GM12874 (cell line): ENCODE data around the gene GCA.

Source experiments
- TF ChIP-seq, protein P1 (sequence below): IDR thresholded peaks from 2 replicates; pipeline ENCODE4 v1.5.1; 2011; ENCODE audit warnings: low read depth, mild to moderate bottlenecking, control low read depth, low read length, moderate library complexity; ENCODE audit not compliant: insufficient read depth

The GCA gene

DNA sequence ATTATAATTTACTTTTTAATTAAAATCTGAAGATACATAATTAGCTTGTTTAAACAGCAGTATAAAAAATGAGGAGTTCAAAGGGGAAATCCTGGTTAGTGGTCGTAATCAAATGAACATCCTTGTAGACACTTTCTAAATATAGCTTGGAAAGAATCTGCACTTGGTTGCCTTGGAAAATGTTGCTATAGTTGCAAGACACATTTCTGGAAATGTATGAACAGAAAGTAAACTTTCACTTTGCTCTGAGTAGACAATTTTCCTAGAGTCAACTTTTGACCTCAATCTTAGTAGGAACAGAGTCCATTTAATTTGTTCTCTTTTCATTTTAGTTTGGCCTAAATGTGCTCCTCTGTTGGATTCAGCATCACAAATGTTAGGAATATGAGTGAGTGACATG lies 38.3 kb downstream of the GCA start:
- TF ChIP-seq, protein P1, sequence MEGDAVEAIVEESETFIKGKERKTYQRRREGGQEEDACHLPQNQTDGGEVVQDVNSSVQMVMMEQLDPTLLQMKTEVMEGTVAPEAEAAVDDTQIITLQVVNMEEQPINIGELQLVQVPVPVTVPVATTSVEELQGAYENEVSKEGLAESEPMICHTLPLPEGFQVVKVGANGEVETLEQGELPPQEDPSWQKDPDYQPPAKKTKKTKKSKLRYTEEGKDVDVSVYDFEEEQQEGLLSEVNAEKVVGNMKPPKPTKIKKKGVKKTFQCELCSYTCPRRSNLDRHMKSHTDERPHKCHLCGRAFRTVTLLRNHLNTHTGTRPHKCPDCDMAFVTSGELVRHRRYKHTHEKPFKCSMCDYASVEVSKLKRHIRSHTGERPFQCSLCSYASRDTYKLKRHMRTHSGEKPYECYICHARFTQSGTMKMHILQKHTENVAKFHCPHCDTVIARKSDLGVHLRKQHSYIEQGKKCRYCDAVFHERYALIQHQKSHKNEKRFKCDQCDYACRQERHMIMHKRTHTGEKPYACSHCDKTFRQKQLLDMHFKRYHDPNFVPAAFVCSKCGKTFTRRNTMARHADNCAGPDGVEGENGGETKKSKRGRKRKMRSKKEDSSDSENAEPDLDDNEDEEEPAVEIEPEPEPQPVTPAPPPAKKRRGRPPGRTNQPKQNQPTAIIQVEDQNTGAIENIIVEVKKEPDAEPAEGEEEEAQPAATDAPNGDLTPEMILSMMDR = no peak

DNA sequence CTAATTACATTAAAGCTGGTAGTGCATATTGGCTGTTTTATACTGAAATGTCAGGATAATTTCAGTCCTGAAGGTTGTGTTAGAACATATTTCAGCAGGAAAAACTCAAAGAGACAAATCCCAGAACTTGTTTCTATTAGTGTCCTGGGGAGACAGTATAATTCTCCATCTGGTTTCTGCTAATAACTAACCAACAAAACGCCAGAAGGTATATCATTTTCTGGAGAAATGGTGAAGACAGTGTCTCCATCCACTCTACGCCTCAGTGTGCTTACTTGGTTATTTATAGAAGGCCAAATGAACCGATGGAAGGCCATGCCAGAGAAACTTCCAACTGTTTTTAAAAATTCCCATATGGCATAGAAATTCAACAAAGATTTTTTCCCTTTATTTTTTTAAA lies 41.6 kb downstream of the GCA start:
- TF ChIP-seq, protein P1 = no peak

DNA sequence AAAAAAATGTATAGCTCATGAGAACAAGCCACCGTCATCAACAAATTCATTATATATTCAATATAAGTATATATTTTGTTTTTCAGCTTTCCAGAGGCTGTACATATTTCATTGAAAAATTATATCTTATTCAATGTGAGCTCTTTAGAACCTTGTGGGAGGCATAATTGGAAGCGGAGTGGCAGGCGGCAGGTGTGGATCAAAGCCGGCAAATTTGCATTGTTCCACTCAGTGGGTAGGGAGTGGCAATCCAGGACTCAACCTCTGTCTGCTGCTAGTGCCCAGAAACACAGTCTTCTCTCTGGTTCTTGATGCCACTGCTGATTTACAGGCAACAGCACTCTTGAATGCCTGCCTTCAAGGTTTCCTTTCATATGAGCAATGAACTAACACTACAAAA lies 46.9 kb downstream of the GCA start:
- TF ChIP-seq, protein P1 = no peak

DNA sequence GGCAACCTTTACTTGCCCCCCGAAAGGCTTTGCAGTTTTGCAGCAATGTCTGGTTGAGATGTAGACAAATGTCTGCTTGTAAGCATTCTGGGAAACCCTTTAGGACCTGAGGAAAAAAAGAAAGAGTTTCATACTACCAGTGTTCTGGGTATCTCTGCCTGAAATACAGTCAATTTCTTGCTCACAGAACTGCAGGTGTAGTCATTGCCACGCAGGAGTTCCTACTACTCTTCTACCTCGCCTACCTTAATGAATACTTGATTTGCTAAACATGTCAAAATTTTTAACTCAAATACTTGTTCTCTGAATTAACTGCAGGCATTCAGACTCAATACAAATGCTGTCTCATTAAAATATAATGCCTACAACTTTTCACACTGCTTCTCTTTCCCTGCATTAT lies 56.4 kb downstream of the GCA start:
- TF ChIP-seq, protein P1 = no peak

DNA sequence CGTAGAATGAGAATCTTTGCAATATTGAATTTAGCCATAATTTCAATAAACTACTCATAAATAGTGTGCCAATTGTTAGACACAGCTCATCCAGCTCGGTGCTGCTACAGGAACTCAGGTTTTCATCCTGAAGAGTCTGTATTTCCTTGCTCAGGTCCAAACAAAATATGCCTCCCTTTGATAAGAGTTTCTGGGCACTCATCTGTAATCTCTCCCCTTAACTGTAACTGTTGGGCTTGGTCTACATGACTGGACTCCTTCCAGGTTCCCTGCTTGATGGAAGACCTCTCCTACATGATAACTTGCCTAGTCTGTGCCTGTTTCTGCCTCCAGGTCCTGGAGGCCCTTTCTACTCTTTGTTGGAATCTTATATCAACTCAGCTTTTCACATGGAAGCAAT lies 57.9 kb downstream of the GCA start:
- TF ChIP-seq, protein P1 = no peak

DNA sequence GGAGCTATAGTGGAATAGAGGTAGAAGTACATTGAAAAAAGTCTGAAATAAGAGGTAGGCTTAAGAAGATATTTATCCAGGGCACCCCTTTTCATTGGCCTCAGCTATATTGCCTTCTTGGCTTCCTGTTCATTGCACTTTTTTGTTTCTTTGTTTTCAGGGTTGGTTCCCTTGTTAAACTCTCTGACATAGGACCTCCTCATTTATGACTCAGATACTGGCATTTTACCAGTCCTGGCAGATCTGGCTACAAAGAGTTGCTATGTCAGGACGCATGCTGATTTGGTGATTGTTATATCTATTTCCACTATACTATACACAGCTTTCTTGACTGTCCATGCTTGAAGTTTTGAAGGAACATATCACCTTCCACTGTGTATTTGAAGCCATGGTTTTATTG lies 60.0 kb downstream of the GCA start:
- TF ChIP-seq, protein P1 = no peak
